ENCODE measurements around the gene APBA3. TPM values are rescaled to one million over a fixed set of nuclear protein-coding genes. Genes with fewer than 3 reads are reported as not detected.

APBA3 gene
- total and polyA plus RNA-seq, 2 experiments from 2014 or later = 17.2 to 31.8 TPM

GRCh38 chr19:3803114-3803888 lies 41.8 kb upstream of the APBA3 start:
- H3K4me1 ChIP-seq (ENCODE audit: insufficient read depth) = no peaks in the 10 kb centered on the region; the same call in 1 of the 2 replicates
- no peaks in the 10 kb centered on the region for H4K20me1 ChIP-seq (replicated peaks; ENCODE audit: insufficient read depth)
- ATAC-seq (no peak), DNase-seq (ENCODE audit: low spot score) (no peak)
- H2AFZ ChIP-seq = no peak overlapping the region
- H3F3A ChIP-seq (replicated peaks; ENCODE audit: low read depth) = peaks cover 18% of the 10 kb centered on the region
- no peak overlapping the region for H3K4me3 ChIP-seq
- no peak overlapping the region for H3K4me2 ChIP-seq
- Mint-ChIP-seq H3K36me3 (ENCODE audit: low read depth) (no peaks in the 10 kb centered on the region), H3K9me3 (peaks cover 3% of the 10 kb centered on the region; the same call in 1 of the 3 replicates), H3K27me3 (ENCODE audit: insufficient read depth, low read depth, poor library complexity) (peaks cover 23% of the 10 kb centered on the region), H3K4me3 (no peak overlapping the region), H3K4me1 (no peaks in the 10 kb centered on the region; the same call in 2 of the 3 replicates), H3K27ac (no peak overlapping the region)
- TF ChIP-seq NANOG (IDR thresholded peaks at IDR 0.05; ENCODE audit: borderline replicate concordance) (no peak), REST (IDR thresholded peaks at IDR 0.05; ENCODE audit: unreplicated experiment) (no peak), EZH2phosphoT487 (IDR thresholded peaks at IDR 0.05; ENCODE audit: unreplicated experiment) (no peak), CTCF (conservative IDR thresholded peaks at IDR 0.05; ENCODE audit: low read depth in 2 of 2) (no peak), STAT1 (IDR thresholded peaks at IDR 0.05; ENCODE audit: unreplicated experiment) (no peak), ZNF462 (CRISPR knock-in tag; IDR thresholded peaks at IDR 0.05) (no peak), ZNF331 (CRISPR knock-in tag; IDR thresholded peaks at IDR 0.05; ENCODE audit: low read depth) (no peak), POLR2AphosphoS5 (IDR thresholded peaks at IDR 0.05; ENCODE audit: low read depth) (no peak), CREB1 (CRISPR knock-in tag; IDR thresholded peaks at IDR 0.05; ENCODE audit: low read depth) (no peak), EZH2 (IDR thresholded peaks at IDR 0.05; ENCODE audit: low read depth, unreplicated experiment) (no peak), ZNF114 (CRISPR knock-in tag; IDR thresholded peaks at IDR 0.05) (no peak), JUNB (IDR thresholded peaks at IDR 0.05; ENCODE audit: unreplicated experiment) (no peak)
- TF ChIP-seq, protein P1, sequence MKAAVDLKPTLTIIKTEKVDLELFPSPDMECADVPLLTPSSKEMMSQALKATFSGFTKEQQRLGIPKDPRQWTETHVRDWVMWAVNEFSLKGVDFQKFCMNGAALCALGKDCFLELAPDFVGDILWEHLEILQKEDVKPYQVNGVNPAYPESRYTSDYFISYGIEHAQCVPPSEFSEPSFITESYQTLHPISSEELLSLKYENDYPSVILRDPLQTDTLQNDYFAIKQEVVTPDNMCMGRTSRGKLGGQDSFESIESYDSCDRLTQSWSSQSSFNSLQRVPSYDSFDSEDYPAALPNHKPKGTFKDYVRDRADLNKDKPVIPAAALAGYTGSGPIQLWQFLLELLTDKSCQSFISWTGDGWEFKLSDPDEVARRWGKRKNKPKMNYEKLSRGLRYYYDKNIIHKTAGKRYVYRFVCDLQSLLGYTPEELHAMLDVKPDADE (IDR thresholded peaks at IDR 0.05) = no peak
- no peaks in the 10 kb centered on the region for H3K9me2 ChIP-seq (ENCODE audit: insufficient read depth)
- H3K27ac ChIP-seq (ENCODE audit: low read depth) = no peak overlapping the region
- no peaks in the 10 kb centered on the region for H3K36me3 ChIP-seq (ENCODE audit: insufficient read depth)
- peaks cover 14% of the 10 kb centered on the region; the same call in 1 of the 2 replicates for H3K27me3 ChIP-seq (ENCODE audit: insufficient read depth)
- no peaks in the 10 kb centered on the region for H3K79me2 ChIP-seq (replicated peaks; ENCODE audit: insufficient read depth)

Data from GM23338 (cell line).